ENCODE measurements around the gene HEPACAM2. TPM values are rescaled to one million over a fixed set of nuclear protein-coding genes. Genes with fewer than 3 reads are reported as not detected.

HEPACAM2 gene
- total and polyA plus RNA-seq, 2 of the 8 experiments (the other 6 are each of a cell fraction or from before 2014, with no cell fraction given) = not detected

GRCh38 chr7:93145354-93145753 lies 80.9 kb downstream of the HEPACAM2 start (continued):
- TF ChIP-seq CTCF (IDR thresholded peaks at IDR 0.05; ENCODE audit: control extremely low read depth in 1 of 3, insufficient read depth in 1 of 3, low read depth in 1 of 3, low read length in 3 of 3) = no peak
- TF ChIP-seq CBX8 (IDR thresholded peaks at IDR 0.05; ENCODE audit: borderline replicate concordance, low read depth, low read length) = no peak
